Small intestine (tissue), 7 donors: ENCODE results near the gene CMIP. TPM values are rescaled to one million over a fixed set of nuclear protein-coding genes. Genes with fewer than 3 reads are reported as not detected.
A peak's percentile ranks its signal among the peaks of the same experiment; 100 is the strongest.

Source experiments
- DNase-seq, 2 donors: peaks; one replicate each; pipeline versions ENCODE4 v3.0.0 to v3.0.0-alpha.2; 2013
- FAIRE-seq: peaks from 2 replicates; lab custom pipeline; 2012; peaks lifted over from hg19 to GRCh38; lab: Jason Lieb, UNC
- H3K27ac ChIP-seq, 3 donors: one replicate each; pipeline ENCODE4 v1.5.1; 2013; ENCODE audit warnings: low read length in 2 of 3, mild to moderate bottlenecking in 2 of 3, control low read depth in 1 of 3, inconsistent platforms in 1 of 3, low read depth in 1 of 3, moderate library complexity in 1 of 3
- H3K27me3 ChIP-seq, 3 donors: one replicate each; pipeline ENCODE4 v1.6.1; 2013; ENCODE audit warnings: low read length in 3 of 3, inconsistent platforms in 1 of 3; ENCODE audit not compliant: control insufficient read depth in 3 of 3, insufficient read depth in 3 of 3
- H3K36me3 ChIP-seq, 3 donors: one replicate each; pipeline ENCODE4 v1.6.1; 2013; ENCODE audit warnings: low read length in 3 of 3, inconsistent platforms in 1 of 3, low read depth in 1 of 3, mild to moderate bottlenecking in 1 of 3, moderate library complexity in 1 of 3; ENCODE audit not compliant: control insufficient read depth in 3 of 3, insufficient read depth in 2 of 3
- H3K4me1 ChIP-seq, 3 donors: one replicate each; pipeline ENCODE4 v1.6.1; 2013; ENCODE audit warnings: low read length in 2 of 3, inconsistent platforms in 1 of 3, low read depth in 1 of 3, mild to moderate bottlenecking in 1 of 3, moderate library complexity in 1 of 3; ENCODE audit not compliant: control insufficient read depth in 3 of 3, insufficient read depth in 2 of 3
- H3K4me3 ChIP-seq, 3 donors: one replicate each; pipeline ENCODE4 v1.5.1; 2013; ENCODE audit warnings: low read length in 3 of 3, control low read depth in 1 of 3, inconsistent platforms in 1 of 3, low read depth in 1 of 3, mild to moderate bottlenecking in 1 of 3, moderate library complexity in 1 of 3
- H3K9me3 ChIP-seq, 2 donors: one replicate each; pipeline ENCODE4 v1.6.1; 2013; ENCODE audit warnings: low read depth in 1 of 2, low read length in 1 of 2; ENCODE audit not compliant: control insufficient read depth in 2 of 2, insufficient read depth in 1 of 2
- WGBS, 3 donors: extraction: QIAGEN DNeasy Blood & Tissue Kit; methylation state at CpG; one replicate each; pipeline ENCODE4 v1.1.7; 2013; 5-methylcytosine and 5-hydroxymethylcytosine counted together
- polyA plus RNA-seq, 4 donors: library from polyadenylated mRNA; stranded (reverse) in 3 of 4; unstranded in 1 of 4; fragments of 200-250 nt in 3 of 4; fragments of 120-200 nt in 1 of 4; gene quantifications; one replicate each; pipeline versions ENCODE4 v1.2.1 to v1.2.3, GENCODE V29; 2013
- donor health status: healthy with polysubstance abuse.
- donor health status: control.
- donor health status: control.
- donor health status: Bipolar disorder and iron deficiency.
- donor health status: healthy.

CMIP gene
- polyA plus RNA-seq, 4 donors = 43.8 to 74.7 (median 55.7) TPM

DNA sequence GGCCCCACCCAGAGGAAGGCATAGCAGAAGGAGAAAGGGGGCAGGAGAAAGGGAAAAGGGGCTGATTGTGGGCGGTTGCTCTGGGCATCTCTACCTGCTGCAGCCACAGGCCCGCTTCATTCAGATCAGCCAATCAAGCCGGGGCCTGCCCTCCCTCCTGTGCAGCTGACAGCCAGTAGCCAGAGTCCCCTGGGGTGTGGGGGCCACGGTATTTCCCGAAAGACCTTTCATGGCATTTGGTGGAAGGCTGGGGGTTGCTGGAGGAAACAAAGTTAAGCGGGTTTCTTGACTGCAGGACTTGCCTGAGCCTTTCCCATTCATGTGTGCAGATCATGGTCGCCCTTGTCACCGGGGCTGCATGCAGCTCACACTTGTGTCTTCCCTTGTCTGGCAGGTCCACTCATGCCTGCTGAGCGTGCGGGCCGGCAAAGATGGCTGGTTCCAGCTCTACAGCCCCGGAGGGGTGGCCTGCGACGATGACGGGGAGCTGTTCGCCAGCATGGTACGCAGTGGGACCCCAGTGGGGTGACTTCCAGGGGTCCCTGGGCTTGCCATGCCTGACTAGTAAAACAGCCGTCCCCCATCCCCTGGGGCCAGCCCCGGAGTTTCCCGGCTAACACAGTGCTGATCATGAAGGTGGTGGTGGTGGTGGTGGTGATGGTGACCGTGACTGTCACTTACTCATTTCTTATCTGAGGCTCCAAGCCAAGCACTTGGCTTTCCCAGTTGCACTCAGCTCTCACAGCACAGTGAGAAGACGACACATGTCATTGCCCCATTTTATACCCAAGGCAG is 251.8 kb downstream of the CMIP start:
- DNase-seq (no peak), FAIRE-seq (no peak)
- no peak overlapping the region for H3K4me3 ChIP-seq
- peaks cover 0 to 6% (median 0%) of the 10 kb centered on the region in 3 donors for H3K4me1 ChIP-seq
- H3K27me3 ChIP-seq = no peaks in the 10 kb centered on the region
- H3K36me3 ChIP-seq = peaks cover 23 to 96% (median 27%) of the 10 kb centered on the region in 3 donors
- peak overlapping the region in 2 of 3 donors; percentile 65 to 75 for H3K27ac ChIP-seq
- H3K9me3 ChIP-seq = no peaks in the 10 kb centered on the region
- WGBS, 3 donors = 84 to 87% (median 87%) methylated on average over 22 of the region's 22 CpGs

DNA sequence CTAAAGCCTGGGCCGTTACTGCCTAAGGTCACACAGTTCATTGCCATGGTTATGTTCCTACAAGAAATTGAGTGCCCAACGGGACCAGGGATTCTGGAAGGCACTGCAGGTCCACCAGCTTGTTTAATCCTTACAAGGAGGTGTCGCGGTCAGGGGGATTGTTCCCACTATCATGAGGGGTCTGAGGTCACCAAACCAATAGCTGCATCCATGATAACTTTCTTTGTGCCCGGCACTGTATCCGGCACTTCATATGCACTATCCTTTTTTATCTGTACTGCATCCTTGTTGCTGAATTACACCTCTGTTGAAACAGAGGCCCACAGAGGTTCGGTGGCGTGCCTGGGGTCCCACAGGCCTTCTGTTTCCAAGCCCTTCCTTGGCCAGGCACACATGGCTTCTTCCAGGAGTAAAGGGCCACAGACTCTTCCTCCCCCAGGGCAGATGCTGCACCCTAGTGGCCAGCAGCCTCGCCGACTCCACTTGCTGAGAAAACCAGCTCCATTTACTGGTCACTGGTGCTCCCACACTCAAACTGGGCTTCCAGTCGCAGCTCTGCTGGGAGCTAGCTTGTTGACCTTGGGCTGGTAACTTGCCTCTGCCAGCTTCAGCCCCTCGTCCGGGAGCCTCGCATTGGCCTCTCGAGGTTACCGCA is 252.5 kb downstream of the CMIP start:
- Histone ChIP-seq H3K27ac (peak overlapping the region in 2 of 3 donors; percentile 65 to 75), H3K9me3 (no peaks in the 10 kb centered on the region), H3K4me3 (no peak overlapping the region), H3K4me1 (peaks cover 0 to 6% (median 0%) of the 10 kb centered on the region in 3 donors), H3K27me3 (no peaks in the 10 kb centered on the region), H3K36me3 (peaks cover 25 to 96% (median 28%) of the 10 kb centered on the region in 3 donors)
- FAIRE-seq (no peak), DNase-seq (peak; percentile 62 to 63)
- 74 to 77% (median 75%) methylated on average over 16 of the region's 16 CpGs for WGBS, 3 donors

DNA sequence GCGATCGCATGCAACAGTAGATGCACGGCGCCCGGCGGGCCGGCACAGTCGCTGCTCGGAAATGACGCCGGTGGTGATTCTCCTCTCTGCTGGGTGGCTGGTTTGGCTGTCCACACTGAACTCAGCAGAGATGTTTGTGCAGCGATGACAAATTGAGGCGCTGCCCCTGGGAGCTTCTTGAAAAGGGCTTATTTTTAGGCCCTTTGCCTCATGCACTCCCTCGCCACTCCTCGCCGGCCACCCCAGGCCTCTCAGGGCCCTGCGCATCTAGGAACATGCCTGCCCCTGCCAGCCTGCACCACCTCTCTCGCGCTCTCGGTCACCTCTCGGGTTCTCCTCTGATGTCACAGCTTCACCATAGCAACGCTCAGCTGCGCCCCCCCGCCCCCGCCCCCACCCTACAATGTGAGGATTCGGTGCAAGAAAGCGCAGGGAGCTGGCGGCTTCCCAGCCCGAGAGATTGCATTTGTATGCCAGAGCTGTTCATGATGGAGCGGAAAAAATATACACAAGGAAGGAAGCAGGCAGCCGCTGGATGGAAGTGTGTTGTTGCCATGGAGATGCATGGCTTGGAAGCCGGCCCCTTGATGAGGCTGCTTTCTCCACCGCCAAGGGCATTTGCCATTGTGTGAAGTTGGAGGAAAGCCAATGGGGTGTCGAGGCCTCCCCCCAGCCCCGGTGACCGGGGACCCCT is 253.2 kb downstream of the CMIP start:
- Histone ChIP-seq H3K27ac (peak overlapping the region in 2 of 3 donors; percentile 65 to 75), H3K9me3 (no peaks in the 10 kb centered on the region), H3K4me1 (peaks cover 0 to 6% (median 0%) of the 10 kb centered on the region in 3 donors), H3K36me3 (peaks cover 25 to 95% (median 31%) of the 10 kb centered on the region in 3 donors), H3K27me3 (no peaks in the 10 kb centered on the region), H3K4me3 (no peak overlapping the region)
- 66 to 86% (median 80%) methylated on average over 36 of the region's 36 CpGs for WGBS, 3 donors
- FAIRE-seq = no peak
- peak in 1 of 2 donors; percentile 35 for DNase-seq

DNA sequence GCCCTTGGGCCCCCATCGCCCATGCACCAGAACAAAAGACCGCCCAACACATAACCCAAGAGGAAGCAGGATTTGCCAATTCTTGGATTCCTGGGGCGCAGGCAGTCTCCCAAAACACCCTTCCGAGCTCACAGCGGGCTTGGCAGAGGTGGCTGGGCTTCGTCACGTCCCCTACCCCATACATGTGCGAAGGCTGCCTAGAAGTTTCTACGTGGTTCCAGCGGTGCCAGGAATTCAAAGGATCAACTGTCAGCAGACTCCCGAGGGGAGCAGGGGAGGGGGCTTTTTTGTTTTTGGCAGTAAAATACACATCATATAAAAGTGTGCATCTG is 253.7 kb downstream of the CMIP start:
- H3K27ac ChIP-seq = peak overlapping the region in 2 of 3 donors; percentile 32 to 59
- no peak overlapping the region for H3K4me3 ChIP-seq
- FAIRE-seq = no peak
- no peaks in the 10 kb centered on the region for H3K27me3 ChIP-seq
- H3K9me3 ChIP-seq = no peaks in the 10 kb centered on the region
- peaks cover 0 to 6% (median 0%) of the 10 kb centered on the region in 3 donors for H3K4me1 ChIP-seq
- DNase-seq = no peak
- H3K36me3 ChIP-seq = peaks cover 23 to 94% (median 28%) of the 10 kb centered on the region in 3 donors
- 73 to 89% (median 79%) methylated on average over 11 of the region's 11 CpGs for WGBS, 3 donors

DNA sequence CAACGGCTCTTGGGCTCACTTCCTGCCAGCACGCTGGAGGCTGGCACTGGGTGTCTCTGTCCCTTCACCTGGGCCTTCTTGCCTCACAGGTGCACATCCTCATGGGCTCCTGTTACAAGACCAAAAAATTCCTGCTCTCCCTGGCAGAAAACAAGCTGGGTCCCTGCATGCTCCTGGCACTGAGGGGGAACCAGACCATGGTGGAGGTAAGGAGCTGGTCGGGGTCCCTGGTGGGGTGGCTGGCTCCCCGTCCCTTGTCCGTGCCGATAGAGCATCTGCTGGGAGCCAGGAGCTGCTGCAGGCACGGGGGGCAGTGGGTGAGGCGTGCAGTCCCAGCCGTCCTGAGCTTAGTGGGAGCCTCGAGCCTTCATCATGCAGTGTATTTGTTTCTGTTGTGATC is 255.0 kb downstream of the CMIP start:
- DNase-seq (no peak), FAIRE-seq (no peak)
- Histone ChIP-seq H3K27me3 (no peaks in the 10 kb centered on the region), H3K4me3 (no peak overlapping the region), H3K27ac (no peak overlapping the region), H3K36me3 (peaks cover 17 to 89% (median 25%) of the 10 kb centered on the region in 3 donors), H3K9me3 (no peaks in the 10 kb centered on the region), H3K4me1 (peaks cover 0 to 6% (median 0%) of the 10 kb centered on the region in 3 donors)
- 91 to 96% (median 93%) methylated on average over 10 of the region's 10 CpGs for WGBS, 3 donors

DNA sequence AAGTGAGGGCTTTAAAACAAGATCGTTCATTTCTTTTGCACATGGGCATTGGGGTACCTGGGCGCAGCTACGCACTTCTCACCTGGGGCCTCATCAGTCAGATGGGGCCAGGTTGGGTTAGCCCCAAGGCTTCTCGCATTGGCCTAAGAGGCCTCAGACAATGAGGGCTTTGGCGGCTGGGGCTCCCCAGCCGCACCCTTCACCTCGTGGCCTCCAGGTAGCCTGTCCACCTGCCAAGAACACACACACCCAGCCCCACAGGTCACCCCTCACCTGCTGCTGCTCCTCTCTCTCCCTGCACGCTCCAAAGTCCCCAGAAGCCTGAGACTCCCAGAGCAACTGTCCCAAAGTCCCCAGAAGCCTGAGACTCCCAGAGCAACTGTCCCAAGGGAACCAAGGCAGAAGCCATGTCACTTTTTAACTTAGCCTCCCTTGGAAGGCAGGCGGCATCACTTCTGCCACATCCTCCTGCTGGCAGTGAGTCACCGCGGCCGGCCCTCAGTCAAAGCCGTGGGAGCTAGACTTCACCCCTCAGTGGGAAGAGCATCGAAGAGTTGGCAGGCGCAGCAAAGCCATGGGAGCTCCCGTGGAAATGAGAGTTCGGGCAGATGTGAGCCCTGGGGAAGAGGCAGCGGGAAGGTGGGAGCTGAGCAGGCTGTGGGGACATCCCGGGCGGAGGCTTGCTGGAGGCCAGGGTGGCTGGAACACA is 255.6 kb downstream of the CMIP start:
- Histone ChIP-seq H3K4me3 (no peak overlapping the region), H3K36me3 (peaks cover 19 to 91% (median 28%) of the 10 kb centered on the region in 3 donors), H3K27ac (no peak overlapping the region), H3K4me1 (peaks cover 0 to 6% (median 0%) of the 10 kb centered on the region in 3 donors), H3K9me3 (no peaks in the 10 kb centered on the region), H3K27me3 (no peaks in the 10 kb centered on the region)
- WGBS, 3 donors = 85 to 91% (median 85%) methylated on average over 20 of the region's 20 CpGs
- FAIRE-seq (no peak), DNase-seq (no peak)

DNA sequence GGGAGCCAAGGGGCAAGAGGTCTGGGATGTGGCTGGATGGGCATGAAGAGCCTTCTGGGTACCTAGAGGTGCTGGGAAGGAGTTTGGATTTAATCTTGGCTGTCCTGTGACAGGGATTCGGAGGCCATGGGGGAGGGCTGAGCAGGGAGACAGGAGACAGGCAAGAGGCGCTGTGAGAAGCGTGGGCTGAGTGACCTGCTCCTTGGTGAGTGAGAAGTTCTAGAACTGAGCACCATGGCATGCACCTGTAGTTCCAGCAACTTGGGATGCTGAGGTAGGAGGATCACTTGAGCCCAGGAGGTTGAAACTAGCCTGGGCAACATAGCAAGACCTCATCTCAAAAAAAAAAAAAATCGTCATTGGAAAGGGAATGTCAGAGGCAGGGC is 256.2 kb downstream of the CMIP start:
- 88 to 93% (median 89%) methylated on average over 4 of the region's 4 CpGs for WGBS, 3 donors
- FAIRE-seq = no peak

More for the DNA sequence above, 256.2 kb downstream of the CMIP start:
- Histone ChIP-seq H3K4me3 (no peak overlapping the region), H3K4me1 (peaks cover 0 to 2% (median 0%) of the 10 kb centered on the region in 3 donors), H3K27ac (peak overlapping the region in 1 of 3 donors; percentile 5), H3K27me3 (no peaks in the 10 kb centered on the region), H3K9me3 (no peaks in the 10 kb centered on the region), H3K36me3 (peaks cover 23 to 92% (median 33%) of the 10 kb centered on the region in 3 donors)
- DNase-seq = no peak
